ENCODE measurements around the gene SYNDIG1. TPM values are rescaled to one million over a fixed set of nuclear protein-coding genes. Genes with fewer than 3 reads are reported as not detected.

SYNDIG1 gene
- 0.33 and 0.37 TPM in 2 replicates for total RNA-seq

GRCh38 chr20:24469116-24469893 is at the start of gene SYNDIG1:
SYNDIG1 (plus strand) TSS chr20:24469629; CDS start chr20:24543098, 73,469 bp downstream.

